Stomach smooth muscle (tissue), 2 donors: ENCODE results near the gene DOCK3.

ENCODE experiments used
- H3K27ac ChIP-seq: one replicate; pipeline ENCODE4 v1.7.0; 2013; ENCODE audit warnings: mild to moderate bottlenecking, low read length, inconsistent platforms
- H3K27me3 ChIP-seq, 2 donors: one replicate each; pipeline ENCODE4 v1.7.0; 2013; ENCODE audit warnings: low read length in 2 of 2; ENCODE audit not compliant: insufficient read depth in 2 of 2, control insufficient read depth in 1 of 2
- H3K36me3 ChIP-seq, 2 donors: one replicate each; pipeline ENCODE4 v1.7.0; 2013; ENCODE audit warnings: low read length in 2 of 2; ENCODE audit not compliant: control insufficient read depth in 2 of 2, insufficient read depth in 2 of 2
- H3K4me1 ChIP-seq: one replicate; pipeline ENCODE4 v1.7.0; 2013; ENCODE audit warnings: low read length; ENCODE audit not compliant: control insufficient read depth, insufficient read depth
- H3K4me3 ChIP-seq, 2 donors: one replicate each; pipeline ENCODE4 v1.7.0; 2013; ENCODE audit warnings: low read length in 2 of 2
- H3K9ac ChIP-seq, 2 donors: one replicate each; pipeline ENCODE4 v1.7.0; 2013; ENCODE audit warnings: low read length in 2 of 2, mild to moderate bottlenecking in 1 of 2
- H3K9me3 ChIP-seq, 2 donors: one replicate each; pipeline ENCODE4 v1.7.0; 2013; ENCODE audit warnings: low read length in 2 of 2; ENCODE audit not compliant: control insufficient read depth in 2 of 2
- donor health status: healthy.
- donor health status: Pancreatic carcinoma.

Gene DOCK3

GRCh38 chr3:51337666-51338065 is 662.9 kb downstream of the DOCK3 start:
- no peak overlapping the region for H3K9ac ChIP-seq
- H3K4me1 ChIP-seq = peaks cover 7% of the 10 kb centered on the region
- no peak overlapping the region for H3K4me3 ChIP-seq
- no peak overlapping the region for H3K27ac ChIP-seq
- H3K27me3 ChIP-seq = no peaks in the 10 kb centered on the region
- peaks cover 4 to 7% of the 10 kb centered on the region in 2 donors for H3K36me3 ChIP-seq
- no peaks in the 10 kb centered on the region for H3K9me3 ChIP-seq

GRCh38 chr3:51338632-51339031 is 663.9 kb downstream of the DOCK3 start:
- no peaks in the 10 kb centered on the region for H3K27me3 ChIP-seq
- H3K27ac ChIP-seq = no peak overlapping the region
- H3K36me3 ChIP-seq = peaks cover 0 to 5% of the 10 kb centered on the region in 2 donors
- no peak overlapping the region for H3K4me3 ChIP-seq
- no peak overlapping the region for H3K9ac ChIP-seq
- H3K4me1 ChIP-seq = peaks cover 7% of the 10 kb centered on the region
- H3K9me3 ChIP-seq = no peaks in the 10 kb centered on the region

GRCh38 chr3:51340013-51340829 is 665.5 kb downstream of the DOCK3 start:
- peaks cover 7% of the 10 kb centered on the region for H3K4me1 ChIP-seq
- H3K9ac ChIP-seq = no peak overlapping the region
- no peak overlapping the region for H3K4me3 ChIP-seq
- peaks cover 0 to 5% of the 10 kb centered on the region in 2 donors for H3K36me3 ChIP-seq
- H3K9me3 ChIP-seq = no peaks in the 10 kb centered on the region
- H3K27ac ChIP-seq = peak overlapping the region; percentile 81
- H3K27me3 ChIP-seq = no peaks in the 10 kb centered on the region

DNA sequence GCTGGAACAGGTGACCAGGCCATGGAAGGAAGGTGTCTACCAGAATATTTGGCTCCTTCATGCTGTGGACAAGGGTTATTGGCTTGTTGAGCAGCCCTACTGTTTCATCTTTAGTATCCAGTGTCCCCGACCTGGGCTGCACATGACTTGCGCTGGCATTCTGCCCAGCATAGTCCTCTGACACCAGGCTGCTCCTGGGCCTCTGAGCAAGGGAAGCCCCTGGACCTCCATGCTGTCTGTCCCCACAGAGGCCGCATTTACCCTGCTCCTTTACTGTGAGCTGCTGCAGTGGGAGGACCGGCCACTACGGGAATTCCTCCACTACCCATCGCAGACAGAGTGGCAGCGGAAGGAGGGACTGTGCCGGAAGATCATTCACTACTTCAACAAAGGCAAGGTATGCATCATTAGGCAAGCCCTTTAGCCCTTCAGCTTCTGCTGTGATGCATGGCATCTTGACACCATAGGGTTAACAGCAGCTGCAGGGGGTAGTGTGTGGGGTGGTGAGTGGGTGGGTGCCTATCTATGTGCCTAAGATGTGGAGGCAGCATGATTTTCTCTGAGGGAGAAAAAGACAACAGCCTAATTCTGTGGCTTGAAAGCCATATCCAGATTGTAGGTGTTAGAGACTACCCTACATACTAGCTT is 666.4 kb downstream of the DOCK3 start:
- Histone ChIP-seq H3K4me3 (no peak overlapping the region), H3K9ac (no peak overlapping the region), H3K9me3 (no peaks in the 10 kb centered on the region), H3K27ac (peak overlapping the region; percentile 81), H3K4me1 (peaks cover 7% of the 10 kb centered on the region), H3K36me3 (peaks cover 0 to 5% of the 10 kb centered on the region in 2 donors), H3K27me3 (no peaks in the 10 kb centered on the region)

DNA sequence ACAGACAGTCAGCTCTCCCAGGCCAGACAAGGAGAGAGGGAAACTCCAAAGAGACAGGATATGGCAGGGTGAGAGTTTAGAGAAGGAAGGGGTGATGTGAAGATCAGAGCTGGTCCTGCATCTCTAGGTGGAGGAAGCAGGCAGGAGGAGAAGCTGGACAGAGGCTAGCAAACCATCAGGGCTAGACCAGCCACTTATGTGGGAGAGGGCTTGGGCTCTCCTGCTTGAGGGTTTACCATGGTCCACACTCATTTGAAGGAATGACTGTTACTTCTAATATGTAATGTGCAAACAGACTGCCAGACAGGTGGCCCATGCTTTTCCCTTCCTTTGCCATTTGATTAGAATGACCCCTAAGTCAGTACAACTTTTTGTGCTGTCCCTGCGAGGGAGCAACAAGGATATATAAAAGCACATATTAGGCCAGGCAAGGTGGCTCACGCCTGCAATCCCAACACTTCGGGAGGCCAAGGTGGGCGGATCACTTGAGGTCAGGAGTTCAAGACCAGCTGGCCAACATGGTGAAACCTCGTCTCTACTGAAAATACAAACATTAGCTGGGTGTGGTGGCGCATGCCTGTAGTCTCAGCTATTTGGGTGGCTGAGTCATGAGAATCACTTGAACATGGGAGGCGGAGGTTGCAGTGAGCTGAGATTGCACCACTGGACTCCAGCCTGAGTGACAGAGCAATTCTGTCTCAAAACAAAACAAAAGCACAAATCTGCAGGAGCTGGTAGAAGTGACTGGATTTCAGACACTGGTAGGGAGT is 669.4 kb downstream of the DOCK3 start:
- Histone ChIP-seq H3K27me3 (no peaks in the 10 kb centered on the region), H3K27ac (no peak overlapping the region)

DNA sequence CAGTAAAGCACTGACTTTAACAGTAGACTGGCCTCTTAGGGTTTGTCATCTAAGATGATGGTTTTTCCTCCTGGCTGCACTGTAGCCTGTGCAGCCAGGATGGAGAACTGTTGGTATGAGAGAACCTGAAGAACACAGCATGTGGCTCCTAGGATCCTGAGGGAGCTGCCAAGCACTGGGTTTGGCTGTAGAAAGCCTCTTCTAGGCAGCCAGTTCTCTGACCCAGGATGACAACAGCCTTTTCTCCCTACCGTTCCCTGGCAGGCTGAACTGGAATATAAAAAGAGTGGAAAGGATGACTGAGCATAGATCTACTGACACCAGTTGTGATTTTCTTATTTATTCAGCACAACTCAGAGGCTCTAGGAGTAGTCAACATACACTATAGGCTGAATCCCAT is 676.0 kb downstream of the DOCK3 start:
- Histone ChIP-seq H3K36me3 (peaks cover 0 to 9% of the 10 kb centered on the region in 2 donors), H3K9me3 (no peaks in the 10 kb centered on the region), H3K9ac (no peak overlapping the region), H3K27me3 (no peaks in the 10 kb centered on the region), H3K4me3 (no peak overlapping the region), H3K4me1 (no peaks in the 10 kb centered on the region), H3K27ac (no peak overlapping the region)

More for the DNA sequence above, 669.4 kb downstream of the DOCK3 start:
- Histone ChIP-seq H3K4me1 (peaks cover 7% of the 10 kb centered on the region), H3K9ac (no peak overlapping the region), H3K36me3 (peaks cover 0 to 2% of the 10 kb centered on the region in 2 donors), H3K9me3 (no peaks in the 10 kb centered on the region), H3K4me3 (no peak overlapping the region)

DNA sequence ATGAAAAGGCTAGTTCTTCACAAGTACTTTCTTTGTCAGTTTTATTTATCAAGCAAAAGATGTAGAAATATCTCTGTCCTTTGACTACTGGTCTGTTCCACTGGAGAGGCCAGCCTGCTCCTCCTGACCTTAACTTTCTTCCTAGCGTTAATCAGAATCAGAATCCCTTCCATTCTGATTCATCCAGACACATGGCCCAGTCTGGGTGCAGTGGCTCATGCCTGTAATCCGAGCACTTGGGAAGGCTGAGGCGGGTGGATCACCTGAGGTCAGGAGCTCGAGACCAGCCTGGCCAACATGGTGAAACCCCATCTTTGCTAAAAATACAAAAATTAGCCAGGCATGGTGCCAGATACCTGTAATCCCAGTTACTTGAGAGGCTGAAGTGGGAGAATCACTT is 678.4 kb downstream of the DOCK3 start:
- H3K4me1 ChIP-seq = no peaks in the 10 kb centered on the region
- no peak overlapping the region for H3K27ac ChIP-seq
- no peaks in the 10 kb centered on the region for H3K27me3 ChIP-seq
- H3K9ac ChIP-seq = no peak overlapping the region
- H3K4me3 ChIP-seq = no peak overlapping the region
- H3K9me3 ChIP-seq = no peaks in the 10 kb centered on the region
- peaks cover 3 to 16% of the 10 kb centered on the region in 2 donors for H3K36me3 ChIP-seq

- no peak overlapping the region for H3K4me3 ChIP-seq
- H3K27me3 ChIP-seq = no peaks in the 10 kb centered on the region
- H3K9me3 ChIP-seq = no peaks in the 10 kb centered on the region
- no peak overlapping the region for H3K9ac ChIP-seq
- H3K36me3 ChIP-seq = peaks cover 3 to 16% of the 10 kb centered on the region in 2 donors
- no peak overlapping the region for H3K27ac ChIP-seq
- H3K4me1 ChIP-seq = no peaks in the 10 kb centered on the region
Observed at GRCh38 chr3:51353691-51354090, 679.0 kb downstream of the DOCK3 start.

- no peaks in the 10 kb centered on the region for H3K4me1 ChIP-seq
Observed at GRCh38 chr3:51354172-51354571, 679.4 kb downstream of the DOCK3 start.

GRCh38 chr3:51354731-51355615 is 680.2 kb downstream of the DOCK3 start:
- H3K36me3 ChIP-seq = peaks cover 7 to 14% of the 10 kb centered on the region in 2 donors
- H3K9ac ChIP-seq = no peak overlapping the region

More at GRCh38 chr3:51354172-51354571, 679.4 kb downstream of the DOCK3 start:
- no peak overlapping the region for H3K27ac ChIP-seq
- no peak overlapping the region for H3K4me3 ChIP-seq
- H3K36me3 ChIP-seq = peaks cover 3 to 14% of the 10 kb centered on the region in 2 donors
- H3K27me3 ChIP-seq = no peaks in the 10 kb centered on the region
- H3K9ac ChIP-seq = no peak overlapping the region
- no peaks in the 10 kb centered on the region for H3K9me3 ChIP-seq

More at GRCh38 chr3:51354731-51355615, 680.2 kb downstream of the DOCK3 start:
- no peaks in the 10 kb centered on the region for H3K27me3 ChIP-seq
- no peaks in the 10 kb centered on the region for H3K9me3 ChIP-seq
- H3K4me3 ChIP-seq = no peak overlapping the region
- no peaks in the 10 kb centered on the region for H3K4me1 ChIP-seq
- no peak overlapping the region for H3K27ac ChIP-seq
